ENCODE measurements around the gene ATXN7L2. TPM values are rescaled to one million over a fixed set of nuclear protein-coding genes. Genes with fewer than 3 reads are reported as not detected.
"Not testable (repeated sequence)": the region's sequence is repeated elsewhere in the genome, so short reads cannot be mapped to it uniquely, and the experiment has no call there.

ATXN7L2 gene
- total RNA-seq, 3 donors from 2014 or later: 2.4 to 4.1 (median 2.9) TPM

GRCh38 chr1:109443476-109443875, 40.2 kb upstream of the ATXN7L2 start:
- Histone ChIP-seq H3K4me1 (no peaks in the 10 kb centered on the region), H3K27me3 (peaks cover 0 to 31% of the 10 kb centered on the region in 2 donors), H3K4me3 (no peak overlapping the region), H3K27ac (no peak overlapping the region), H3K9me3 (no peaks in the 10 kb centered on the region), H3K36me3 (no peaks in the 10 kb centered on the region)
- TF ChIP-seq POLR2A (IDR thresholded peaks at IDR 0.05): no peak
- TF ChIP-seq, protein P1, sequence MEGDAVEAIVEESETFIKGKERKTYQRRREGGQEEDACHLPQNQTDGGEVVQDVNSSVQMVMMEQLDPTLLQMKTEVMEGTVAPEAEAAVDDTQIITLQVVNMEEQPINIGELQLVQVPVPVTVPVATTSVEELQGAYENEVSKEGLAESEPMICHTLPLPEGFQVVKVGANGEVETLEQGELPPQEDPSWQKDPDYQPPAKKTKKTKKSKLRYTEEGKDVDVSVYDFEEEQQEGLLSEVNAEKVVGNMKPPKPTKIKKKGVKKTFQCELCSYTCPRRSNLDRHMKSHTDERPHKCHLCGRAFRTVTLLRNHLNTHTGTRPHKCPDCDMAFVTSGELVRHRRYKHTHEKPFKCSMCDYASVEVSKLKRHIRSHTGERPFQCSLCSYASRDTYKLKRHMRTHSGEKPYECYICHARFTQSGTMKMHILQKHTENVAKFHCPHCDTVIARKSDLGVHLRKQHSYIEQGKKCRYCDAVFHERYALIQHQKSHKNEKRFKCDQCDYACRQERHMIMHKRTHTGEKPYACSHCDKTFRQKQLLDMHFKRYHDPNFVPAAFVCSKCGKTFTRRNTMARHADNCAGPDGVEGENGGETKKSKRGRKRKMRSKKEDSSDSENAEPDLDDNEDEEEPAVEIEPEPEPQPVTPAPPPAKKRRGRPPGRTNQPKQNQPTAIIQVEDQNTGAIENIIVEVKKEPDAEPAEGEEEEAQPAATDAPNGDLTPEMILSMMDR (IDR thresholded peaks at IDR 0.05): no peak
- TF ChIP-seq POLR2AphosphoS5 (IDR thresholded peaks at IDR 0.05): no peak
- intact Hi-C loops (cut with DNase I; ENCODE audit: low total_unique reads): no loop called here
- DNase-seq (ENCODE audit: low spot score in 2 of 2): no peak

GRCh38 chr1:109444346-109444745, 39.4 kb upstream of the ATXN7L2 start:
- H3K27ac ChIP-seq: no peak overlapping the region
- H3K4me1 ChIP-seq: no peaks in the 10 kb centered on the region
- no peaks in the 10 kb centered on the region for H3K36me3 ChIP-seq
- DNase-seq (ENCODE audit: low spot score in 2 of 2): no peak
- no peaks in the 10 kb centered on the region for H3K9me3 ChIP-seq
- no peak overlapping the region for H3K4me3 ChIP-seq
- H3K27me3 ChIP-seq: peaks cover 0 to 31% of the 10 kb centered on the region in 2 donors
- TF ChIP-seq, protein P1 (IDR thresholded peaks at IDR 0.05): no peak
- TF ChIP-seq POLR2AphosphoS5 (IDR thresholded peaks at IDR 0.05) (no peak), POLR2A (IDR thresholded peaks at IDR 0.05) (no peak)
- intact Hi-C loops (cut with DNase I; ENCODE audit: low total_unique reads): no loop called here

DNA sequence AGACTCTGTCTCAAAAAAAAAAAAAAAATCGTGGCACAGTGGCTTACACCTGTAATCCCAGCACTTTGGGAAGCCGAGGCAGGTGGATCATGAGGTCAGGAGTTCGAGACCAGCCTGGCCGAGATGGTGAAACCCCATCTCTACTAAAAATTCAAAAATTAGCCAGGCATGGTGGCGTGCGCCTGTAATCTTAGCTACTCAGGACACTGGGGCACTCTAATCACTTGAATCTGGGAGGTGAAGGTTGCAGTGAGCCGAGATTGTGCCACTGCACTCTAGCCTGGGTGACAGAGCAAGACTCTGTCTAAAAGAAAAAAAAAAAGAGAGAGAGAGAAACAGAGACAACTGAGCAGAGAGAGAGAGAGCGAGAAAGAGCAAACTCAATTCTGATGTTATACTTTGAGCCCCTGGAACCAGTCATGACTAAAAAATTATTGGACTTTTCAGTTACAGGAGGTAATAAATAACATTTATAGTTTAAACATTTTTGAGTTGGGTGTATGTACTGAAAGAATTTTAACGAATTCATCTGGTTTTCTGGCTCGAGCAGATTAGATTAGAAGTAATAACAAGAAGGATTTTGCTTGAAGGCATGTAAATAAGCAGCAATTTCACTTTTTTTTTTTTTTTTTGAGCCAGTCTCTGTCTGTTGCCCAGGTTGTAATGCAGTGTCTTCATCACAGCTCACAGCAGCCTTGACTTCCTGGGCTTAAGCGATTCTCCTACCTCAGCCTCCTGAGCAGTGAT, 37.6 kb upstream of the ATXN7L2 start:
- H3K4me3 ChIP-seq; H3K4me1 ChIP-seq; H3K27ac ChIP-seq; DNase-seq (ENCODE audit: low spot score in 2 of 2); intact Hi-C loops (cut with DNase I; ENCODE audit: low total_unique reads); H3K9me3 ChIP-seq; H3K36me3 ChIP-seq: not testable (repeated sequence)
- peaks cover 0 to 31% of the 10 kb centered on the region in 2 donors for H3K27me3 ChIP-seq

- no peak for DNase-seq (ENCODE audit: low spot score in 2 of 2)
- Histone ChIP-seq H3K27ac (no peak overlapping the region), H3K9me3 (no peaks in the 10 kb centered on the region), H3K36me3 (no peaks in the 10 kb centered on the region), H3K4me3 (no peak overlapping the region), H3K27me3 (peaks cover 0 to 26% of the 10 kb centered on the region in 2 donors), H3K4me1 (no peaks in the 10 kb centered on the region)
- TF ChIP-seq POLR2AphosphoS5 (IDR thresholded peaks at IDR 0.05): no peak
- TF ChIP-seq, protein P1 (IDR thresholded peaks at IDR 0.05): no peak
- no peak for TF ChIP-seq POLR2A (IDR thresholded peaks at IDR 0.05)
- intact Hi-C loops (cut with DNase I; ENCODE audit: low total_unique reads): no loop called here
Measured at GRCh38 chr1:109447524-109447923, 36.2 kb upstream of the ATXN7L2 start.

- intact Hi-C loops (cut with DNase I; ENCODE audit: low total_unique reads): no loop called here
- Histone ChIP-seq H3K27me3 (peaks cover 0 to 6% of the 10 kb centered on the region in 2 donors), H3K4me1 (no peaks in the 10 kb centered on the region), H3K27ac (no peak overlapping the region), H3K9me3 (peaks cover 0 to 8% of the 10 kb centered on the region in 2 donors), H3K4me3 (no peak overlapping the region), H3K36me3 (no peaks in the 10 kb centered on the region)
- no peak for DNase-seq (ENCODE audit: low spot score in 2 of 2)
- no peak for TF ChIP-seq POLR2A (IDR thresholded peaks at IDR 0.05)
- no peak for TF ChIP-seq POLR2AphosphoS5 (IDR thresholded peaks at IDR 0.05)
- TF ChIP-seq, protein P1 (IDR thresholded peaks at IDR 0.05): no peak
Measured at GRCh38 chr1:109454497-109455133, 29.1 kb upstream of the ATXN7L2 start.
